ENCODE data around the gene CTSE. TPM values are rescaled to one million over a fixed set of nuclear protein-coding genes. Genes with fewer than 3 reads are reported as not detected.

Gene CTSE
- total RNA-seq, 1 experiment from 2014 or later, result 0.39 TPM

DNA sequence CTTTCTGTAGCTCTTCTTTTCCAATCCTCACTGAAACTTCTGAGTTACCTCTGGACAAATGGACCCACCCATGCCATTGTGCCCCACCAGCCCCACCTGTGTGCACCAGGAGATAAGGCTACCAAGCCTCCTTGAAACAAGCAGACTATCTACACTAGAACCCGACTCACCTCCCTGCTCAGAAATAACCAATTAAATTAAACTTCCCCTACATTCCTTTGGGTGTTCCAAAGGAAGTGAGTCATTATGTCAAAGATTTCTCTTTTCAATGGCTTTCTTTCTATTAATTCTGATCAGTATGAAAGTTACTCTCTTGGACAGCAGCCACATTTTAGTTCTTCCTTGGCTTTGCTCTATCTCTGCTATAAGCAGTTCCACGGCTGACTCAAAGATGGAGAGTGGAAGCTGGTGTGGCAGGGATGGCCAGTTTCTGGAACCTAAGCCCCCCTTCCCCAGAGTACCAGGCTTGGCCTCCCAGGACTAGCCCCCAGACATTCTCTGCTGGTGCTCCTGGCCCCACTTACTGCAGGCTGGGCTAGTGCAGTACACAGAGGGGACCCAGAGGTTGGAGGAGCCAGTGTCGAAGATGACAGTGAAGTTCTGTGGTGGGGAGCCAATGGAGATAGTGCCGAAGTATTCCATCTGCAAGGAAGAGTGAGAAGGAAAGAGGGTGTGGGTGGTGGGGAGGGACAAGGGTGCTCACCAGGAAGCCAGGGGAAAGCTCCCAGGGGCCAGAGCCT, 1.9 kb downstream of the CTSE start:
- Histone ChIP-seq H3K27me3 (replicated peaks; ENCODE audit: insufficient read depth, low read depth, low read length, poor library complexity) (no peaks in the 10 kb centered on the region), H3K4me3 (ENCODE audit: low read depth, low read length, poor library complexity, severe bottlenecking) (no peak overlapping the region), H3K9me3 (ENCODE audit: low read depth, low read length, poor library complexity, severe bottlenecking) (no peaks in the 10 kb centered on the region), H3K27ac (ENCODE audit: low read depth, low read length, poor library complexity, severe bottlenecking) (no peak overlapping the region), H3K4me1 (ENCODE audit: insufficient read depth, low read length, poor library complexity, severe bottlenecking) (peaks cover 18% of the 10 kb centered on the region), H3K36me3 (ENCODE audit: insufficient read depth, low read length, poor library complexity, severe bottlenecking) (no peaks in the 10 kb centered on the region)
- CTCF ChIA-PET, result no interaction called here
- no TSS peak for BruUV-seq (replicated peaks)
- intact Hi-C loops (cut with micrococcal nuclease; ENCODE audit: unreplicated experiment), result no loop called here
- peak; percentile 77 for DNase-seq (ENCODE audit: low spot score)
- POLR2A ChIA-PET (ENCODE audit: low non-redundant PET), result no interaction called here
- TF ChIP-seq EZH2 (IDR thresholded peaks at IDR 0.05; ENCODE audit: borderline replicate concordance, low read depth, low read length, poor library complexity, severe bottlenecking), result no peak
- TF ChIP-seq, protein P1, sequence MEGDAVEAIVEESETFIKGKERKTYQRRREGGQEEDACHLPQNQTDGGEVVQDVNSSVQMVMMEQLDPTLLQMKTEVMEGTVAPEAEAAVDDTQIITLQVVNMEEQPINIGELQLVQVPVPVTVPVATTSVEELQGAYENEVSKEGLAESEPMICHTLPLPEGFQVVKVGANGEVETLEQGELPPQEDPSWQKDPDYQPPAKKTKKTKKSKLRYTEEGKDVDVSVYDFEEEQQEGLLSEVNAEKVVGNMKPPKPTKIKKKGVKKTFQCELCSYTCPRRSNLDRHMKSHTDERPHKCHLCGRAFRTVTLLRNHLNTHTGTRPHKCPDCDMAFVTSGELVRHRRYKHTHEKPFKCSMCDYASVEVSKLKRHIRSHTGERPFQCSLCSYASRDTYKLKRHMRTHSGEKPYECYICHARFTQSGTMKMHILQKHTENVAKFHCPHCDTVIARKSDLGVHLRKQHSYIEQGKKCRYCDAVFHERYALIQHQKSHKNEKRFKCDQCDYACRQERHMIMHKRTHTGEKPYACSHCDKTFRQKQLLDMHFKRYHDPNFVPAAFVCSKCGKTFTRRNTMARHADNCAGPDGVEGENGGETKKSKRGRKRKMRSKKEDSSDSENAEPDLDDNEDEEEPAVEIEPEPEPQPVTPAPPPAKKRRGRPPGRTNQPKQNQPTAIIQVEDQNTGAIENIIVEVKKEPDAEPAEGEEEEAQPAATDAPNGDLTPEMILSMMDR (conservative IDR thresholded peaks at IDR 0.05; ENCODE audit: low read depth, low read length), result no peak

- no TSS peak for BruUV-seq (replicated peaks)
- H3K27me3 ChIP-seq (replicated peaks; ENCODE audit: insufficient read depth, low read depth, low read length, poor library complexity), result no peaks in the 10 kb centered on the region
- no peak for TF ChIP-seq EZH2 (IDR thresholded peaks at IDR 0.05; ENCODE audit: borderline replicate concordance, low read depth, low read length, poor library complexity, severe bottlenecking)
- TF ChIP-seq, protein P1 (conservative IDR thresholded peaks at IDR 0.05; ENCODE audit: low read depth, low read length), result no peak
- H3K4me3 ChIP-seq (ENCODE audit: low read depth, low read length, poor library complexity, severe bottlenecking), result no peak overlapping the region
- H3K36me3 ChIP-seq (ENCODE audit: insufficient read depth, low read length, poor library complexity, severe bottlenecking), result no peaks in the 10 kb centered on the region
- ChIA-PET POLR2A (ENCODE audit: low non-redundant PET) (no interaction called here), CTCF (no interaction called here)
- no peaks in the 10 kb centered on the region for H3K9me3 ChIP-seq (ENCODE audit: low read depth, low read length, poor library complexity, severe bottlenecking)
- no peak overlapping the region for H3K27ac ChIP-seq (ENCODE audit: low read depth, low read length, poor library complexity, severe bottlenecking)
- peaks cover 18% of the 10 kb centered on the region for H3K4me1 ChIP-seq (ENCODE audit: insufficient read depth, low read length, poor library complexity, severe bottlenecking)
- no peak for DNase-seq (ENCODE audit: low spot score)
- intact Hi-C loops (cut with micrococcal nuclease; ENCODE audit: unreplicated experiment), result no loop called here
Measured at GRCh38 chr1:206021008-206021625, 2.6 kb downstream of the CTSE start.

GRCh38 chr1:206020393-206021007, 3.2 kb downstream of the CTSE start:
- POLR2A ChIA-PET (ENCODE audit: low non-redundant PET), result no interaction called here
- peaks cover 18% of the 10 kb centered on the region for H3K4me1 ChIP-seq (ENCODE audit: insufficient read depth, low read length, poor library complexity, severe bottlenecking)
- intact Hi-C loops (cut with micrococcal nuclease; ENCODE audit: unreplicated experiment), result no loop called here
- no peak for DNase-seq (ENCODE audit: low spot score)
- no peaks in the 10 kb centered on the region for H3K27me3 ChIP-seq (replicated peaks; ENCODE audit: insufficient read depth, low read depth, low read length, poor library complexity)
- no peaks in the 10 kb centered on the region for H3K36me3 ChIP-seq (ENCODE audit: insufficient read depth, low read length, poor library complexity, severe bottlenecking)
- TF ChIP-seq EZH2 (IDR thresholded peaks at IDR 0.05; ENCODE audit: borderline replicate concordance, low read depth, low read length, poor library complexity, severe bottlenecking), result no peak
- TF ChIP-seq, protein P1 (conservative IDR thresholded peaks at IDR 0.05; ENCODE audit: low read depth, low read length), result no peak
- BruUV-seq (replicated peaks), result no TSS peak
- no peak overlapping the region for H3K4me3 ChIP-seq (ENCODE audit: low read depth, low read length, poor library complexity, severe bottlenecking)
- no peaks in the 10 kb centered on the region for H3K9me3 ChIP-seq (ENCODE audit: low read depth, low read length, poor library complexity, severe bottlenecking)
- no peak overlapping the region for H3K27ac ChIP-seq (ENCODE audit: low read depth, low read length, poor library complexity, severe bottlenecking)
- CTCF ChIA-PET, result no interaction called here

Measured in A673 (cell line).